WERI-Rb-1 (cell line): ENCODE data around the gene BIK.
A peak's percentile ranks its signal among the peaks of the same experiment; 100 is the strongest.

ENCODE experiments used
- DNase-seq: peaks from one replicate; pipeline ENCODE4 v3.0.0-alpha.2; 2020
- H3K27ac ChIP-seq: fragments of 250-450 bp; sonication (Bioruptor Pico); 2 replicates; pipeline ENCODE4 v1.5.1; 2020; ENCODE audit warnings: mild to moderate bottlenecking, moderate library complexity
- H3K27me3 ChIP-seq: fragments of 250-450 bp; sonication (Bioruptor Pico); 2 replicates; pipeline ENCODE4 v1.5.1; 2021; ENCODE audit warnings: mild to moderate bottlenecking, low read depth, moderate library complexity; ENCODE audit not compliant: insufficient read depth, severe bottlenecking
- H3K36me3 ChIP-seq: fragments of 250-450 bp; sonication (Bioruptor Pico); 2 replicates; pipeline ENCODE4 v1.5.1; 2020; ENCODE audit warnings: mild to moderate bottlenecking, moderate library complexity
- H3K4me3 ChIP-seq: 2 replicates; pipeline ENCODE4 v1.5.1; 2011; ENCODE audit warnings: low read depth, mild to moderate bottlenecking, control low read depth, low read length
- H3K9me3 ChIP-seq: fragments of 250-450 bp; sonication (Bioruptor Pico); 2 replicates; pipeline ENCODE4 v1.5.1; 2021; ENCODE audit warnings: mild to moderate bottlenecking, moderate library complexity; ENCODE audit not compliant: severe bottlenecking
- CTCF ChIP-seq: IDR thresholded peaks from 2 replicates; pipeline ENCODE4 v1.5.1; 2011; ENCODE audit warnings: low read depth, mild to moderate bottlenecking, control low read depth, inconsistent platforms, low read length

BIK gene

GRCh38 chr22:43079742-43080141 is 30.8 kb upstream of the BIK start:
- H3K9me3 ChIP-seq, result no peaks in the 10 kb centered on the region
- H3K4me3 ChIP-seq, result no peak overlapping the region
- H3K27me3 ChIP-seq, result no peaks in the 10 kb centered on the region
- no peak for TF ChIP-seq CTCF
- no peak for DNase-seq
- H3K27ac ChIP-seq, result no peak overlapping the region
- H3K36me3 ChIP-seq, result no peaks in the 10 kb centered on the region

- TF ChIP-seq CTCF, result no peak
- Histone ChIP-seq H3K27ac (no peak overlapping the region), H3K4me3 (no peak overlapping the region), H3K27me3 (no peaks in the 10 kb centered on the region), H3K9me3 (no peaks in the 10 kb centered on the region), H3K36me3 (no peaks in the 10 kb centered on the region)
- DNase-seq, result no peak
Observed at GRCh38 chr22:43080616-43081015, 29.9 kb upstream of the BIK start.

GRCh38 chr22:43081968-43082367 is 28.6 kb upstream of the BIK start:
- no peak for TF ChIP-seq CTCF
- no peaks in the 10 kb centered on the region for H3K9me3 ChIP-seq
- no peaks in the 10 kb centered on the region for H3K36me3 ChIP-seq
- no peak overlapping the region for H3K4me3 ChIP-seq
- H3K27me3 ChIP-seq, result no peaks in the 10 kb centered on the region
- no peak overlapping the region for H3K27ac ChIP-seq
- DNase-seq, result no peak

- TF ChIP-seq CTCF, result no peak
- no peak for DNase-seq
- Histone ChIP-seq H3K4me3 (no peak overlapping the region), H3K27ac (no peak overlapping the region), H3K27me3 (no peaks in the 10 kb centered on the region), H3K36me3 (no peaks in the 10 kb centered on the region), H3K9me3 (no peaks in the 10 kb centered on the region)
Observed at GRCh38 chr22:43085658-43086606, 24.6 kb upstream of the BIK start.

GRCh38 chr22:43088627-43088983 is 21.9 kb upstream of the BIK start:
- no peaks in the 10 kb centered on the region for H3K36me3 ChIP-seq
- H3K9me3 ChIP-seq, result no peaks in the 10 kb centered on the region
- peak overlapping the region; percentile 73 for H3K4me3 ChIP-seq
- peak overlapping the region; percentile 58 for H3K27ac ChIP-seq
- TF ChIP-seq CTCF, result no peak
- no peaks in the 10 kb centered on the region for H3K27me3 ChIP-seq
- no peak for DNase-seq
